K562 (cell line): Measurements from ENCODE around the gene CA7. TPM values are rescaled to one million over a fixed set of nuclear protein-coding genes. Genes with fewer than 3 reads are reported as not detected.

Experiments used
- ATAC-seq: fragments of 200-7000 bp; cut with Tn5 transposase; 3 replicates; pipeline ENCODE4 v1.9.1; 2020; ENCODE audit warnings: moderate library complexity
- BruUV-seq: library from RNA; stranded (reverse); fragments of 400-500 nt; replicated peaks from 2 replicates; lab custom pipeline; 2021; lab: Mats Ljungman, UMichigan
- CTCF ChIA-PET: fragments of 300-600 bp; formaldehyde crosslinking; extraction: SDS; loops from one replicate; lab custom pipeline; 2021; ENCODE audit warnings: low intra/inter-chr PET ratio; lab: Yijun Ruan, JAX
- POLR2A ChIA-PET: fragments of 300-600, 350-650 bp; sonication (Branson Sonifier 250); formaldehyde crosslinking; extraction: SDS; loops from one replicate; lab custom pipeline; 2021; ENCODE audit warnings: antibody characterized with exemption, inconsistent platforms; lab: Yijun Ruan, JAX
- DNase-seq, 4 experiments: peaks; one replicate each; pipeline versions ENCODE4 v3.0.0 to v3.0.0-alpha.2; 2011 to 2018; ENCODE audit warnings: low spot score in 3 of 4, mixed read lengths in 3 of 4; ENCODE audit errors: extremely low read depth in 1 of 4
- FAIRE-seq: peaks from 2 replicates; lab custom pipeline; 2011; peaks lifted over from hg19 to GRCh38; lab: Jason Lieb, UNC
- H2AFZ ChIP-seq: 2 replicates; pipeline ENCODE4 v1.6.0; 2011; ENCODE audit warnings: low read depth, low read length, control low read depth, inconsistent platforms
- H3K27ac ChIP-seq: fragments of 200-600 bp; 3 replicates; pipeline ENCODE4 v1.8.0; 2011; ENCODE audit warnings: low read depth, mild to moderate bottlenecking, control low read depth, inconsistent platforms, low read length, moderate library complexity, mixed read lengths; ENCODE audit errors: extremely low read depth
- H3K27me3 ChIP-seq, 2 experiments: fragments of 300-600 bp in 1 of 2; 2 replicates in 1 of 2; 3 replicates in 1 of 2; pipeline versions ENCODE4 v1.6.0 to v1.8.0; 2011; ENCODE audit warnings: inconsistent platforms in 2 of 2, low read length in 2 of 2, mild to moderate bottlenecking in 1 of 2, mixed read lengths in 1 of 2, moderate library complexity in 1 of 2; ENCODE audit not compliant: control insufficient read depth in 2 of 2, insufficient read depth in 2 of 2
- H3K36me3 ChIP-seq: fragments of 300-600 bp; 3 replicates; pipeline ENCODE4 v1.8.0; 2011; ENCODE audit warnings: mild to moderate bottlenecking, low read length, inconsistent platforms; ENCODE audit not compliant: control insufficient read depth, insufficient read depth
- H3K4me1 ChIP-seq, 2 experiments: fragments of 200-600 bp in 1 of 2; replicated peaks in 1 of 2; 2 replicates in 1 of 2; 3 replicates in 1 of 2; pipeline versions ENCODE4 v1.5.1 to v1.8.0; 2011; ENCODE audit warnings: inconsistent platforms in 2 of 2, low read length in 2 of 2, mild to moderate bottlenecking in 1 of 2, mixed read lengths in 1 of 2, moderate library complexity in 1 of 2; ENCODE audit not compliant: control insufficient read depth in 2 of 2, insufficient read depth in 2 of 2
- H3K4me2 ChIP-seq: 2 replicates; pipeline ENCODE4 v1.6.1; 2011; ENCODE audit warnings: low read length, control low read depth, inconsistent platforms, mixed read lengths; ENCODE audit not compliant: insufficient read depth
- H3K4me3 ChIP-seq: fragments of 200-600 bp; sonication (generic), shearing (Covaris generic); 2 replicates; pipeline ENCODE4 v1.5.1; 2016; ENCODE audit warnings: control low read depth, inconsistent platforms
- H3K79me2 ChIP-seq: fragments of 200-600 bp; 3 replicates; pipeline ENCODE4 v1.8.0; 2011; ENCODE audit warnings: low read length, inconsistent platforms; ENCODE audit not compliant: control insufficient read depth, insufficient read depth
- H3K9ac ChIP-seq, 2 experiments: 2 replicates each; pipeline versions ENCODE4 v1.6.0 to v1.6.1; 2011; ENCODE audit warnings: low read depth in 2 of 2, low read length in 2 of 2, control low read depth in 1 of 2, inconsistent platforms in 1 of 2, mild to moderate bottlenecking in 1 of 2, mixed read lengths in 1 of 2; ENCODE audit not compliant: insufficient read depth in 1 of 2
- H3K9me1 ChIP-seq: one replicate; pipeline ENCODE4 v1.6.0; 2011; ENCODE audit warnings: inconsistent platforms, mild to moderate bottlenecking, low read length, moderate library complexity; ENCODE audit not compliant: control insufficient read depth, insufficient read depth
- H3K9me3 ChIP-seq: replicated peaks from 2 replicates; pipeline ENCODE4 v1.5.1; 2011; ENCODE audit warnings: low read depth, low read length, inconsistent platforms; ENCODE audit not compliant: control insufficient read depth, insufficient read depth
- H4K20me1 ChIP-seq: replicated peaks from 2 replicates; pipeline ENCODE4 v1.6.1; 2011; ENCODE audit warnings: low read length, inconsistent platforms, mixed read lengths; ENCODE audit not compliant: control insufficient read depth, insufficient read depth
- EGR1 ChIP-seq: fragments of 450-650 bp; conservative IDR thresholded peaks from 2 replicates; pipeline ENCODE4 v1.6.1; 2017; ENCODE audit warnings: mild to moderate bottlenecking
- EP400 ChIP-seq: fragments of 450-650 bp; IDR thresholded peaks from 2 replicates; pipeline ENCODE4 v1.6.1; 2017; ENCODE audit warnings: antibody characterized with exemption, mild to moderate bottlenecking, moderate library complexity
- KHSRP ChIP-seq: fragments of 450-650 bp; IDR thresholded peaks from 2 replicates; pipeline ENCODE4 v1.6.1; 2017
- POLR2A ChIP-seq: fragments of 450-650 bp; conservative IDR thresholded peaks from 2 replicates; pipeline ENCODE4 v1.6.1; 2016
- RAD51 ChIP-seq: fragments of 450-650 bp; IDR thresholded peaks from 2 replicates; pipeline ENCODE4 v1.7.1; 2016; ENCODE audit warnings: low read depth, mild to moderate bottlenecking, borderline replicate concordance
- SLC30A9 ChIP-seq: fragments of 250-450 bp; sonication (Bioruptor Pico); IDR thresholded peaks from 2 replicates; pipeline ENCODE4 v1.8.0; 2022; ENCODE audit warnings: mild to moderate bottlenecking, moderate library complexity
- TCF7 ChIP-seq: sonication (generic); IDR thresholded peaks from 2 replicates; pipeline ENCODE4 v1.6.1; 2016; ENCODE audit warnings: antibody characterized with exemption, borderline replicate concordance
- WGBS: fragments of 100-300 bp; shearing (Covaris generic); methylation state at CpG from one replicate; pipeline ENCODE4 v1.1.6; 2016; ENCODE audit warnings: low coverage, mixed read lengths; ENCODE audit not compliant: insufficient coverage; ENCODE audit errors: missing lambda C conversion rate; 5-methylcytosine and 5-hydroxymethylcytosine counted together
- in situ Hi-C: fragments of 300-500 bp; cut with MboI; formaldehyde crosslinking; loops from 4 replicates; pipeline ENCODE4 v1.15.0; 2018; ENCODE audit warnings: inconsistent platforms, mixed read lengths
- intact Hi-C: fragments of 100-400 bp; cut with micrococcal nuclease; formaldehyde crosslinking; loops from 2 replicates; pipeline ENCODE4 v1.14.2; 2022
- polyA plus RNA-seq, 8 experiments: library from polyadenylated mRNA; depleted of rRNA in 4 of 8; stranded (reverse) in 5 of 8; unstranded in 3 of 8; fragments of >200 nt; fragmentation: Nextera tagmentation in 2 of 8; fragmentation: Illumina TruSeq in 1 of 8; extraction: Ambion mirVana in 2 of 8; extraction: Trizol in 1 of 8; gene quantifications; 2 replicates each; pipeline versions ENCODE4 v1.2.1 to v1.2.3, GENCODE V29; 2011 to 2014; ENCODE audit warnings: inconsistent platforms in 1 of 8, missing spikeins in 1 of 8
- total RNA-seq, 7 experiments: library from RNA; depleted of rRNA in 6 of 7; stranded (reverse); fragments of >200 nt in 6 of 7; fragmentation: Illumina TruSeq in 2 of 7; extraction: Trizol in 2 of 7; gene quantifications; 2 replicates each; pipeline versions ENCODE4 v1.2.1 to v1.2.3, GENCODE V29; 2011 to 2021; ENCODE audit warnings: low replicate concordance in 1 of 7
- TF ChIP-seq, protein P1 (sequence below), 2 experiments: fragments of 450-650 bp; conservative IDR thresholded peaks; 2 replicates each; pipeline ENCODE4 v1.6.1; 2017; ENCODE audit warnings: mild to moderate bottlenecking in 2 of 2, moderate library complexity in 2 of 2

The CA7 gene
- total and polyA plus RNA-seq, 9 of the 15 experiments (the other 6 are each of a cell fraction or from before 2014, with no cell fraction given): 0.03 to 0.07 (median 0.05) TPM; not detected in 5

DNA sequence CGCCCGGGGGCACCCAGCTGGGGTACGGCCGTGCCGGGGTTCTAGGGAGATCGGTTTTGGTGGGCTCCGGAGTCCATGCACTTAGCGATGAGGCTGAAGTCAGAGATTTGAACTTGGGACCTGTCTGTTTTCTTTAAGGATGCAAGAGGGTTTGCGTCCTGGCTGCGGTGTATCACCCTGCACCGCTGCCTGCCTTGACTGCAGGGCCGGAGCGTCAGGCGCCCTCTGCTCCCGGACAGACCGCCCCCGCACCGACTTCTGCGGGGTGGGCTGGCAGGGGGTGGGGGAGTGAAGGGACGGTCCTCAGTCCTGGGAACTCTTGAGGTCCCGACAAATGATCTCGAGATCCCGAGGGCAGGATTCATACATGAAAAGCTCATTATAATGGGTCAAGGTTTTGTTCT lies 36.8 kb downstream of the CA7 start:
- H3K4me2 ChIP-seq: peak overlapping the region; percentile 85
- H3K9ac ChIP-seq: peak overlapping the region; percentile 73 to 93
- DNase-seq (peak in 3 of 4 experiments; percentile 40 to 56 (median 48)), FAIRE-seq (no peak), ATAC-seq (peak; percentile 39)
- peaks cover 32% of the 10 kb centered on the region for H3K36me3 ChIP-seq
- no peaks in the 10 kb centered on the region for H3K27me3 ChIP-seq
- in situ Hi-C loops (no loop called here), intact Hi-C loops (no loop called here)
- peak overlapping the region; percentile 72 for H3K4me3 ChIP-seq
- peaks cover 20% of the 10 kb centered on the region for H3K79me2 ChIP-seq
- no peaks in the 10 kb centered on the region for H3K9me1 ChIP-seq
- no peaks in the 10 kb centered on the region; the same call in none of the 2 replicates for H4K20me1 ChIP-seq
- WGBS: 1% methylated on average over 21 of the region's 23 CpGs
- CTCF ChIA-PET: no interaction called here
- TF ChIP-seq TCF7: no peak
- peak; percentile 50; the same call in 1 of the 2 replicates for TF ChIP-seq EP400
- no peak for TF ChIP-seq POLR2A
- TF ChIP-seq KHSRP: no peak
- peak; percentile 78 for TF ChIP-seq EGR1
- TF ChIP-seq, protein P1, sequence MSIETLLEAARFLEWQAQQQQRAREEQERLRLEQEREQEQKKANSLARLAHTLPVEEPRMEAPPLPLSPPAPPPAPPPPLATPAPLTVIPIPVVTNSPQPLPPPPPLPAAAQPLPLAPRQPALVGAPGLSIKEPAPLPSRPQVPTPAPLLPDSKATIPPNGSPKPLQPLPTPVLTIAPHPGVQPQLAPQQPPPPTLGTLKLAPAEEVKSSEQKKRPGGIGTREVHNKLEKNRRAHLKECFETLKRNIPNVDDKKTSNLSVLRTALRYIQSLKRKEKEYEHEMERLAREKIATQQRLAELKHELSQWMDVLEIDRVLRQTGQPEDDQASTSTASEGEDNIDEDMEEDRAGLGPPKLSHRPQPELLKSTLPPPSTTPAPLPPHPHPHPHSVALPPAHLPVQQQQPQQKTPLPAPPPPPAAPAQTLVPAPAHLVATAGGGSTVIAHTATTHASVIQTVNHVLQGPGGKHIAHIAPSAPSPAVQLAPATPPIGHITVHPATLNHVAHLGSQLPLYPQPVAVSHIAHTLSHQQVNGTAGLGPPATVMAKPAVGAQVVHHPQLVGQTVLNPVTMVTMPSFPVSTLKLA (conservative IDR thresholded peaks at IDR 0.05): peak; percentile 22 to 50; a peak in 2 of 4 replicates
- TF ChIP-seq RAD51: no peak
- TF ChIP-seq SLC30A9 (CRISPR knock-in tag): no peak
- peak overlapping the region; percentile 47; the same call in 2 of the 3 replicates for H3K27ac ChIP-seq
- no peaks in the 10 kb centered on the region for H3K9me3 ChIP-seq
- POLR2A ChIA-PET: interaction anchor here (0.5 to 2.0 kb wide), 9 partner anchors 10 to 1076 kb away, joined by 3 to 9 read pairs (median 4); partner anchors contain the start of gene DYNC1LI2
- no TSS peak for BruUV-seq
- peaks cover 19 to 38% of the 10 kb centered on the region in 2 experiments for H3K4me1 ChIP-seq
- peak overlapping the region; percentile 93 for H2AFZ ChIP-seq
